Measurements from ENCODE around the gene QTRT2.

DNA sequence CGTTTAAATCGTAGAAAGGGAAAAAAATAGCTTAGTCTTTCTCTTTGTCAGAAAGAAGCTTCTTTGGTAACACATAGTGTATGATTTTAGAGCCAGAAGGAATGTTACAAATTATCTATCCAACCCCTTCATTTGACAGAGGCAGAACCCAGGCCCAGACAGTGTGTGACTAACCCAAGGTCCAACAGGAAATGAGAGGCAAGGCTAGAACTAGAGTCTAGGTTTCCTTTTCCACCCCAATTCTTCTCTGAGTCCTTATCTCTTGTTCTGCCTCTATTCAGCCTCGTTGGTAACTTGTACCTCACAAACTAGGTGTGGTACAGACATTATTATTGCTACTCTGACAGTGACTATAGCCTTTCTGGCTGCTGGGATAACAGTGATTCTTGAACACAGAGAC, 39.3 kb downstream of the QTRT2 start:
- TF ChIP-seq POLR2A (IDR thresholded peaks at IDR 0.05) = no peak
- TF ChIP-seq, protein P1, sequence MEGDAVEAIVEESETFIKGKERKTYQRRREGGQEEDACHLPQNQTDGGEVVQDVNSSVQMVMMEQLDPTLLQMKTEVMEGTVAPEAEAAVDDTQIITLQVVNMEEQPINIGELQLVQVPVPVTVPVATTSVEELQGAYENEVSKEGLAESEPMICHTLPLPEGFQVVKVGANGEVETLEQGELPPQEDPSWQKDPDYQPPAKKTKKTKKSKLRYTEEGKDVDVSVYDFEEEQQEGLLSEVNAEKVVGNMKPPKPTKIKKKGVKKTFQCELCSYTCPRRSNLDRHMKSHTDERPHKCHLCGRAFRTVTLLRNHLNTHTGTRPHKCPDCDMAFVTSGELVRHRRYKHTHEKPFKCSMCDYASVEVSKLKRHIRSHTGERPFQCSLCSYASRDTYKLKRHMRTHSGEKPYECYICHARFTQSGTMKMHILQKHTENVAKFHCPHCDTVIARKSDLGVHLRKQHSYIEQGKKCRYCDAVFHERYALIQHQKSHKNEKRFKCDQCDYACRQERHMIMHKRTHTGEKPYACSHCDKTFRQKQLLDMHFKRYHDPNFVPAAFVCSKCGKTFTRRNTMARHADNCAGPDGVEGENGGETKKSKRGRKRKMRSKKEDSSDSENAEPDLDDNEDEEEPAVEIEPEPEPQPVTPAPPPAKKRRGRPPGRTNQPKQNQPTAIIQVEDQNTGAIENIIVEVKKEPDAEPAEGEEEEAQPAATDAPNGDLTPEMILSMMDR (IDR thresholded peaks at IDR 0.05 in 8 of 11, conservative IDR thresholded peaks at IDR 0.05 in 3 of 11) = no peak
- TF ChIP-seq POLR2AphosphoS5 (IDR thresholded peaks at IDR 0.05) = no peak

All from spleen (tissue), 7 donors.